ENCODE data around the gene KIF3C. TPM values are rescaled to one million over a fixed set of nuclear protein-coding genes. Genes with fewer than 3 reads are reported as not detected.
"Not testable (repeated sequence)": the region's sequence is repeated elsewhere in the genome, so short reads cannot be mapped to it uniquely, and the experiment has no call there.

KIF3C gene
- total RNA-seq, 1 experiment from 2014 or later = 11.1 TPM

GRCh38 chr2:25917411-25917810 lies 64.9 kb downstream of the KIF3C start:
- DNase-seq (ENCODE audit: low read depth) = peak; percentile 51

GRCh38 chr2:25915944-25916772 lies 66.1 kb downstream of the KIF3C start:
- not testable (repeated sequence) for DNase-seq (ENCODE audit: low read depth)

DNA sequence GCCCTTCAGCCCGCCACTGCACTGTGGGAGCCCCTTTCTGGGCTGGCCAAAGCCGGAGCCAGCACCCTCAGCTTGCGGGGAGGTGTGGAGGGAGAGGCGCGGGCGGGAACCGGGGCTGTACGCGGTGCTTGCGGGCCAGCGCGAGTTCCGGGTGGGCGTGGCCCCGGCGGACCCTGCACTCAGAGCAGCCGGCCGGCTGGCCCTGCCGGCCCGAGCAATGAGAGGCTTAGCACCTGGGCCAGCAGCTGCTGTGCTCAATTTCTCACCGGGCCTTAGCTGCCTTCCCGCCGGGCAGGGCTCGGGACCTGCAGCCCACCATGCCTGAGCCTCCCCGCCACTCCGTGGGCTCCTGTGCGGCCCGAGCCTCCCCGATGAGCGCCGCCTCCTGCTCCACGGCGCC lies 66.9 kb downstream of the KIF3C start:
- DNase-seq (ENCODE audit: low read depth) = not testable (repeated sequence)

DNA sequence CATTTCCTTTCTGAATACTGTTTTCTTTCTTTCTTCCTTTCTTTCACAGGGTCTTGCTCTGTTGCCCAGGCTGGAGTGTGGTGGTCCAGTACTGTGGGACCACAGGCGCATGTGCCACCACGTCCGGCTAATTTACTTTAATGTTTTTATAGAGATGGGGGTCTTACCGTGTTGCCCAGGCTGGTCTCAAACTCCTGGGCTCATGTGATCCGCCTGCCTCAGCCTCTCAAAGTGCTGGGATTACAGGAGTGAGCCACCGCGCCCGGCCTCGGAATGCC lies 68.7 kb downstream of the KIF3C start:
- DNase-seq (ENCODE audit: low read depth) = not testable (repeated sequence)

DNA sequence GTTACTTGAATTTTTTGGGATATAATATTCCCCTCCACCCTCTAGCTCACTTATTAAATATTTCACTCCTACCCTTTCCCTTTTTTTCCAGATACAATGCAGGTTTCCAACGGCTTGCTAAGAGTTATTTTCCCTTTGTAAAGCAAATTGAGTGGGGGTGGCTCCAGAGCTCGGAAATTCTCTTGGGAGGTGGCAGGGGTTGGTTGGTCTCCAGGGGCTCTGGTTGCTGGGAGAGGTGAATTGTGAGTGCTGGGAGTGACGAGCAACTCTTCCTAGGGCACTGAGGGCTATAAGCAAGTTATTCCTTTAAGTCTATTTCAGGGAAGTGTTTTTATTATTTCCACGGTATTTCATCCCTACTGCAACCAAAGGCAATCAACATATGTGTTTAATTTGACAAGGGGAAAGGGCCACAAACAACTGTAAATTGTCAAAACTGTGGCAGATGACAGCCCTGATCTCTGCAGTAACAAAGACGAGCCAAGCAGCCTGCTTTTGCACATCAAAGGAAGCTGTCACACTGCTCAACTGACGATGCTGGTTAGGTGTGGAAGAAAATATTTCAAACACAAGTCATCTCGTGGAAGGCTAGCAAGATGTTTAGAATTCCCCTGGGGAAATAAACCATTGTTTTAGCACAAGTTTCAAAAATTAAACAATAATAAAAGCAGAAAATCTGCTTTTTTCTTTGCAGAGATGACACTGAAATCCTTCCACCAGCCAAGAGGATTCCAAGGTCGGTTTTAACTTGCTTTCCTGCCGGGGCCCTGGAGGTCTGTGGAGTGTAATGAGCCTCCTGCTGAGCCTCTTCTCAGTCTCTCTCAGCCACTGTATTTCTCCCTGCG lies 69.2 kb downstream of the KIF3C start:
- peak; percentile 30 for DNase-seq (ENCODE audit: low read depth)

- DNase-seq (ENCODE audit: low read depth) = not testable (repeated sequence)
Measured at GRCh38 chr2:25909574-25909973, 72.7 kb downstream of the KIF3C start.

DNA sequence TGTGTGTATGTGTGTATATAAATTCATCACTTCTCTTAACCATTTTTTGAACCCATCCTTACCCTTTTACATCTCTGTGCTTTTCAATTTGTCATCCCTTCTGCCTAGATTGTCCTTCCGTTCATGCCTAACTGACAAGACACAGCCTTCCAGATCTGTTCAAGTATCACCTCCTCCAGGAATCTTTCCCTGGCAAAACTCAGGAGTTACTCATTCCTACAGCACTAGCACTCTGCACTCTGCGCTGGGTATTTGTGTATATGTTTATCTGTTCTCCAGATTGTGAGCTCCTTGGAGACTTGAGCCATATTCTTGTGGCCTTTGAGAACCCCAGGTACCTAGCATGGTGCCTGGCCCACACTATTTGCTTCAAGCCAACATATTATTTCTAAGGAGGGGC lies 77.2 kb downstream of the KIF3C start:
- DNase-seq (ENCODE audit: low read depth) = no peak

GRCh38 chr2:25903216-25903776 lies 79.0 kb downstream of the KIF3C start:
- peak; percentile 21 for DNase-seq (ENCODE audit: low read depth)

DNA sequence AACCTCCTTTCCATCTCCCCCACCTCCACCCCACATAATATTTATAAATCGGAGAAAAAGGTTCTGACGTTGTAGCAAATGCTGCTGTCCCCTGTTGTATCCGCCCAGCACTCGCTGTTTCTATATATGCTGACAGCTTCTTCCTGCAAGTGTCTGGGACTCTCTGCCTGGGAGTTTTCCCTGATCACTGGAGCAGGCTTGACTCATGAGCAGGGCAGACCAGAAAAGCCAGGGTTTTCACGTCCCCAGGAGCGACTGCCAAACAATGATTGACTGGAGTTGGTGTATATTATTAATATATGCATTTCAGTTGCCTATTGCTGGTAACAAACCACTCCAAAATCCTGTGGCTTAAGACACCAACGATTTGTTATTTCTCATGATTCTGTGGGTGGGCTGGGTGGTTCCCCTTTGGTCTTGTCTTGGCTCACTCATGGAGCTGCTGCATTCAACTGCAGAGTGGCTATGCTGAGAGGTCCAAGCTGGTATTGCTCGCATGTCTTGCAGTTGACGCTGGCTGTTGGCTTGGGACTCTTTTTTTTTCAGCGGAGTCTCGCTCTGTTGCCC lies 82.8 kb downstream of the KIF3C start:
- DNase-seq (ENCODE audit: low read depth) = no peak

- DNase-seq (ENCODE audit: low read depth) = no peak
Measured at GRCh38 chr2:25897506-25897905, 84.8 kb downstream of the KIF3C start.

DNA sequence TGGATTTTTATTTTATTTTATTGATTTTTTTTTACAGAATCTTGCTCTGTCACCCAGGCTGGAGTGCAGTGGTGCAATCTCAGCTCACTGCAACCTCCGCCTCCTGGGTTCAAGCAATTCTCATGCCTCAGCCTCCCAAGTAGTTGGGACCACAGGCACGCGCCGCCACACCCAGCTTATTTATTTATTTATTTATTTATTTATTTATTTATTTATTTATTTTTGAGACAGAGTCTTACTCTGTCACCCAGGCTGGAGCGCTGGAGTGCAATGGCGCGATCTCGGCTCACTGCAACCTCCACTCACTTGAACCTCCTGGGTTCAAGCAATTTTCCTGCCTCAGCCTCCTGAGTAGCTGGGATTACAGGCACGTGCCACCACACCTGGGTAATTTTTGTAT lies 86.0 kb downstream of the KIF3C start:
- not testable (repeated sequence) for DNase-seq (ENCODE audit: low read depth)

DNA sequence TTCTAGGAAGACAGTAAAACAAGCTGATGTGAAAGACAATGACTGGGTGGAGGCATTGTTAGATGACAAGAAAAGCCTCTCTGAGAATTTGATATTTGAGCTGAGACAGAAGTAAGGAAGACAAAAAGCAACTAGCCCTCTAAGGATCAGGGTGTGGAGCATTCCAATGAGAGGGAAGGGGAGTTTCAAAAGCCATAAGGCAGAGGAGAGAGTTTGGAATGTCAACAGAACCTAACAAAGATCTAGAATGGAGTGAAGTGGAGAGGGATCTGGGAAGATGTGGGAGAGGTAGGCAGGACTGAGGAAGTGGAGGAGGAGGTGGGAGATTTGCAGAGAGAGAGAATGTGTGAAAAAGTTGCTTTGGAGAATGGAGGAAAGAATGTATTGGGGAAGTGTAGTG lies 86.7 kb downstream of the KIF3C start:
- DNase-seq (ENCODE audit: low read depth) = no peak

- no peak for DNase-seq (ENCODE audit: low read depth)
Measured at GRCh38 chr2:25895018-25895417, 87.3 kb downstream of the KIF3C start.

- peak; percentile 21 for DNase-seq (ENCODE audit: low read depth)
Measured at GRCh38 chr2:25894135-25894830, 88.0 kb downstream of the KIF3C start.

DNA sequence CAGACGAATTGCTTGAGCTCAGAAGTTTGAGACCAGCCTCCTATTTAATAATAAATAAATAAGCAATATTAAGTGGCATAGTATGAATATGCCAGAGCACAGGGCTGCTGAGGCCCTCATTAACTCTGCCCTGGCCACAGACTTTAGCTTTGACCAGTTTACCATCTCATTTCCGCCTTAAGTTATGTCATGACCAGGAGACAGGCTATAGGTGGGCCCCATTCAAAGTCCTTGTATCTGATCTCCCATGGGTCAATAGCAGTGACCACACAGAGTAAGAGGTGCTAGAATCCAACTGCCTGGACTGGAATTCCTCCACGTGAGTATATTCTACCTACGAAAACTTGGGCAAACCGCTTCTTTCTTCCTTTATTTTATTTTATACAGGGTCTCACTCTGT lies 90.6 kb downstream of the KIF3C start:
- DNase-seq (ENCODE audit: low read depth) = no peak

- no peak for DNase-seq (ENCODE audit: low read depth)
Measured at GRCh38 chr2:25887624-25888242, 94.6 kb downstream of the KIF3C start.

DNA sequence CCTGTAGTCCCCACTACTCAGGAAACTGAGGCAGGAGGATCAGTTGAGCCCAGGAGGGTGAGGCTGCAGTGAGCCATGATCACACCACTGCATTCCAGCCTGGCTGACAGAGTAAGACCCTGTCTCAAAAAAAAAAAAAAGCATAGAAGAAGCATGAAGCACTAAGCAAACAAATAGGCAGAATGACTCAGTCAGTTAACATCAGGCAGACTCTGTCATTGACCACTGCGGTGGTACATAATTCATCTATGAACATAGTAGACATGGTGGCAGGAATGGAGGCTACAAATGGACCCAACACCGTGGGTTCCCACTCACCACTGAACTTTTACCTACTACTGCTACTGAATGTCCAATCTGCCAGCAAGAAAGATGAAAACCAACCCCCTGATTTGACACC lies 96.4 kb downstream of the KIF3C start:
- DNase-seq (ENCODE audit: low read depth) = peak; percentile 87

GRCh38 chr2:25881764-25882163 lies 100.5 kb downstream of the KIF3C start:
- DNase-seq (ENCODE audit: low read depth) = no peak

- DNase-seq (ENCODE audit: low read depth) = peak; percentile 80
Measured at GRCh38 chr2:25879133-25879730, 103.1 kb downstream of the KIF3C start.

GRCh38 chr2:25878361-25879132 lies 103.8 kb downstream of the KIF3C start, which contains the start of gene ASXL2:
Gene ASXL2, minus strand, starts transcription at chr2:25878487. Its CDS starts 265 bp downstream, at chr2:25878222.
- DNase-seq (ENCODE audit: low read depth) = peak; percentile 95

Data from M059J (cell line).